GM21619 (cell line): ENCODE measurements around the gene TOR4A.

ENCODE experiments used
- ATAC-seq: cut with Tn5 transposase; IDR thresholded peaks from one replicate; pipeline ENCODE4 v1.9.1; 2021; ENCODE audit not compliant: unreplicated experiment

TOR4A gene

GRCh38 chr9:137277329-137278041 is at the start of gene TOR4A:
Gene TOR4A, plus strand, starts transcription at chr9:137277726. Its CDS starts 964 bp downstream, at chr9:137278690.
- ATAC-seq, result peak; percentile 76

- no peak for ATAC-seq
Measured at GRCh38 chr9:137227853-137228505, 49.5 kb upstream of the TOR4A start.

GRCh38 chr9:137228506-137228967 is 49.0 kb upstream of the TOR4A start:
- ATAC-seq, result no peak

- no peak for ATAC-seq
Measured at GRCh38 chr9:137228968-137229896, 48.3 kb upstream of the TOR4A start.

- ATAC-seq, result no peak
Measured at GRCh38 chr9:137229903-137230704, 47.4 kb upstream of the TOR4A start.

GRCh38 chr9:137230705-137231371 is 46.7 kb upstream of the TOR4A start, which contains the start of gene SLC34A3:
Gene SLC34A3, plus strand, starts transcription at chr9:137230901. Its CDS starts 802 bp downstream, at chr9:137231703.
- ATAC-seq, result no peak

GRCh38 chr9:137231372-137232039 is 46.0 kb upstream of the TOR4A start:
- ATAC-seq, result no peak

GRCh38 chr9:137232101-137232500 is 45.4 kb upstream of the TOR4A start:
- no peak for ATAC-seq

- no peak for ATAC-seq
Measured at GRCh38 chr9:137232510-137232909, 45.0 kb upstream of the TOR4A start.

- no peak for ATAC-seq
Measured at GRCh38 chr9:137233143-137233980, 44.2 kb upstream of the TOR4A start.

GRCh38 chr9:137234055-137234697 is 43.4 kb upstream of the TOR4A start:
- ATAC-seq, result no peak

- ATAC-seq, result no peak
Measured at GRCh38 chr9:137234758-137235423, 42.6 kb upstream of the TOR4A start.

GRCh38 chr9:137235424-137236237 is 41.9 kb upstream of the TOR4A start:
- no peak for ATAC-seq

- peak; percentile 22 for ATAC-seq
Measured at GRCh38 chr9:137236238-137236935, 41.1 kb upstream of the TOR4A start.

- ATAC-seq, result no peak
Measured at GRCh38 chr9:137236936-137237421, 40.5 kb upstream of the TOR4A start.
